A549 (cell line): Measurements from ENCODE around the gene CFAP69.

Source experiments
- BHLHE40 ChIP-seq: IDR thresholded peaks from 2 replicates; pipeline ENCODE4 v1.6.1; 2012; ENCODE audit warnings: low read depth, low read length, inconsistent platforms
- CHD4 ChIP-seq: fragments of 200-600 bp; sonication (generic); IDR thresholded peaks from 2 replicates; pipeline ENCODE4 v1.6.1; 2016; ENCODE audit warnings: antibody characterized with exemption, mild to moderate bottlenecking, borderline replicate concordance
- GATA3 ChIP-seq: IDR thresholded peaks from 2 replicates; pipeline ENCODE4 v1.6.1; 2012; ENCODE audit warnings: borderline replicate concordance
- HOXA7 ChIP-seq: fragments of 250-450 bp; sonication (Bioruptor Pico); IDR thresholded peaks from 2 replicates; pipeline ENCODE4 v1.5.0; 2020; ENCODE audit warnings: mild to moderate bottlenecking, moderate library complexity
- JUNB ChIP-seq: fragments of >200 bp; sonication (Bioruptor Twin); formaldehyde crosslinking; IDR thresholded peaks from 2 replicates; pipeline ENCODE4 v1.6.1; 2016
- KDM1A ChIP-seq: fragments of 200-600 bp; sonication (generic); IDR thresholded peaks from 2 replicates; pipeline ENCODE4 v1.6.1; 2016; ENCODE audit warnings: low read depth, mild to moderate bottlenecking
- MAZ ChIP-seq: fragments of 150-350 bp; IDR thresholded peaks from 2 replicates; pipeline ENCODE4 v1.6.1; 2014; ENCODE audit warnings: antibody characterized with exemption, low read depth, low read length, borderline replicate concordance
- POLR2A ChIP-seq: IDR thresholded peaks from 2 replicates; pipeline ENCODE4 v1.6.1; 2012; ENCODE audit warnings: mild to moderate bottlenecking, low read length
- RAD21 ChIP-seq, 2 experiments: fragments of >200 bp in 1 of 2; sonication (Bioruptor Twin) in 1 of 2; formaldehyde crosslinking in 1 of 2; IDR thresholded peaks in 1 of 2; conservative IDR thresholded peaks in 1 of 2; 2 replicates in 1 of 2; 3 replicates in 1 of 2; pipeline ENCODE4 v1.6.1; 2012 to 2018; ENCODE audit warnings: inconsistent platforms in 1 of 2
- RCOR1 ChIP-seq: fragments of 150-350 bp; IDR thresholded peaks from 2 replicates; pipeline ENCODE4 v1.6.1; 2014; ENCODE audit warnings: antibody characterized with exemption, low read length, low read depth
- RFX5 ChIP-seq: fragments of 450-650 bp; IDR thresholded peaks from 2 replicates; pipeline ENCODE4 v1.7.1; 2014; ENCODE audit warnings: antibody characterized with exemption, mild to moderate bottlenecking, moderate library complexity
- TF ChIP-seq, protein P1 (sequence below): fragments of >200 bp; sonication (Bioruptor Twin); formaldehyde crosslinking; IDR thresholded peaks from 3 replicates; pipeline ENCODE4 v1.5.1; 2016

DNA sequence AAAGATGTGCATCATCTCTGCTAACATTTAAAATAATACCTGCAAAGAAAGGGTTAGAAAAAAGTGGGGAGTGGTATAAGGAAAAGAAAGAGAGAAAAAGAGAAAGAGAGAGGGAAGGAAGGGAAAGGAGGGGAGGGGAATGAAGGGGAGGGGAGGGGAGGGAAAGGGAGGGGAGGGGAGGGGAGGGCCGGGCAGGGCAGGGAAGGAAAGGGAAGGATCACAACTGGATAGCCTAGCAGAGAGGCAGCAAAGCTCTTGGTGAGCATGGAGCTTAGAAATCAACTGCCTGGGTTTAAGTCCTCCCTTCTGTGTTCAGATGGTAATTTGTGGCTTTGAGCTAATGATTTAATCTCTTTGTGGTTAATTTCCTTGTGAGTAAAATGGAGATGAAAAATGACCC, 81.5 kb downstream of the CFAP69 start:
- TF ChIP-seq KDM1A (no peak), POLR2A (no peak), RFX5 (no peak), HOXA7 (CRISPR knock-in tag) (no peak), GATA3 (no peak), BHLHE40 (no peak), MAZ (no peak), RAD21 (conservative IDR thresholded peaks at IDR 0.05 in 1 of 2, IDR thresholded peaks at IDR 0.05 in 1 of 2) (no peak), CHD4 (no peak), RCOR1 (no peak), JUNB (no peak)
- TF ChIP-seq, protein P1, sequence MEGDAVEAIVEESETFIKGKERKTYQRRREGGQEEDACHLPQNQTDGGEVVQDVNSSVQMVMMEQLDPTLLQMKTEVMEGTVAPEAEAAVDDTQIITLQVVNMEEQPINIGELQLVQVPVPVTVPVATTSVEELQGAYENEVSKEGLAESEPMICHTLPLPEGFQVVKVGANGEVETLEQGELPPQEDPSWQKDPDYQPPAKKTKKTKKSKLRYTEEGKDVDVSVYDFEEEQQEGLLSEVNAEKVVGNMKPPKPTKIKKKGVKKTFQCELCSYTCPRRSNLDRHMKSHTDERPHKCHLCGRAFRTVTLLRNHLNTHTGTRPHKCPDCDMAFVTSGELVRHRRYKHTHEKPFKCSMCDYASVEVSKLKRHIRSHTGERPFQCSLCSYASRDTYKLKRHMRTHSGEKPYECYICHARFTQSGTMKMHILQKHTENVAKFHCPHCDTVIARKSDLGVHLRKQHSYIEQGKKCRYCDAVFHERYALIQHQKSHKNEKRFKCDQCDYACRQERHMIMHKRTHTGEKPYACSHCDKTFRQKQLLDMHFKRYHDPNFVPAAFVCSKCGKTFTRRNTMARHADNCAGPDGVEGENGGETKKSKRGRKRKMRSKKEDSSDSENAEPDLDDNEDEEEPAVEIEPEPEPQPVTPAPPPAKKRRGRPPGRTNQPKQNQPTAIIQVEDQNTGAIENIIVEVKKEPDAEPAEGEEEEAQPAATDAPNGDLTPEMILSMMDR = no peak
